GM12878 (cell line): ENCODE data around the gene ZSWIM7. TPM values are rescaled to one million over a fixed set of nuclear protein-coding genes. Genes with fewer than 3 reads are reported as not detected.

Experiments used
- ATAC-seq: fragments of 200-7000 bp; cut with Tn5 transposase; 3 replicates; pipeline ENCODE4 v1.9.1; 2020; ENCODE audit warnings: mild to moderate bottlenecking, moderate library complexity
- BruUV-seq: library from RNA; stranded (reverse); fragments of 400-500 nt; replicated peaks from 2 replicates; lab custom pipeline; 2021; lab: Mats Ljungman, UMichigan
- CTCF ChIA-PET: fragments of 300-600 bp; sonication (Branson Sonifier 250); formaldehyde crosslinking; extraction: SDS; loops from one replicate; lab custom pipeline; 2021; ENCODE audit warnings: inconsistent platforms; lab: Yijun Ruan, JAX
- POLR2A ChIA-PET: fragments of 350-600 bp; formaldehyde crosslinking; extraction: SDS; loops from one replicate; lab custom pipeline; 2021; ENCODE audit warnings: inconsistent platforms; lab: Charles Lee
- RAD21 ChIA-PET: fragments of 300-600 bp; sonication (Branson Sonifier 250); formaldehyde crosslinking; loops from one replicate; lab custom pipeline; 2023; ENCODE audit warnings: antibody characterized with exemption; ENCODE audit not compliant: unreplicated experiment; lab: Charles Lee
- SMC1A ChIA-PET: fragments of 300-600 bp; sonication (Branson Sonifier 250); formaldehyde crosslinking; loops from one replicate; lab custom pipeline; 2023; ENCODE audit not compliant: unreplicated experiment, uncharacterized antibody; lab: Charles Lee
- DNase-seq: peaks from one replicate; pipeline ENCODE4 v3.0.0-alpha.2; 2011; ENCODE audit warnings: low read depth, low spot score
- FAIRE-seq: peaks from 3 replicates; lab custom pipeline; 2011; peaks lifted over from hg19 to GRCh38; lab: Jason Lieb, UNC
- H2AFZ ChIP-seq: 2 replicates; pipeline ENCODE4 v1.6.0; 2011; ENCODE audit warnings: low read depth, low read length, control low read depth; ENCODE audit not compliant: control insufficient read depth
- H3K27ac ChIP-seq: 2 replicates; pipeline ENCODE4 v1.5.1; 2011; ENCODE audit warnings: control low read depth; ENCODE audit not compliant: control insufficient read depth, insufficient read depth
- H3K27me3 ChIP-seq, 2 experiments: replicated peaks in 1 of 2; 2 replicates each; pipeline versions ENCODE4 v1.6.0 to v1.6.1; 2011; ENCODE audit warnings: low read length in 1 of 2; ENCODE audit not compliant: control insufficient read depth in 2 of 2, insufficient read depth in 2 of 2
- H3K36me3 ChIP-seq, 2 experiments: 2 replicates each; pipeline ENCODE4 v1.5.1; 2011; ENCODE audit warnings: low read length in 1 of 2; ENCODE audit not compliant: control insufficient read depth in 2 of 2, insufficient read depth in 2 of 2
- H3K4me1 ChIP-seq: 2 replicates; pipeline ENCODE4 v1.6.1; 2011; ENCODE audit warnings: mild to moderate bottlenecking, low read length, moderate library complexity, mixed read lengths; ENCODE audit not compliant: control insufficient read depth, insufficient read depth
- H3K4me2 ChIP-seq: 2 replicates; pipeline ENCODE4 v1.6.0; 2011; ENCODE audit warnings: control low read depth; ENCODE audit not compliant: control insufficient read depth, insufficient read depth
- H3K4me3 ChIP-seq: fragments of 200-600 bp; sonication (generic); 2 replicates; pipeline ENCODE4 v1.5.1; 2016
- H3K79me2 ChIP-seq: 2 replicates; pipeline ENCODE4 v1.6.0; 2011; ENCODE audit warnings: low read length; ENCODE audit not compliant: control insufficient read depth, insufficient read depth
- H3K9ac ChIP-seq: 2 replicates; pipeline ENCODE4 v1.8.0; 2011; ENCODE audit warnings: low read length, control low read depth, mixed read lengths; ENCODE audit not compliant: control insufficient read depth, insufficient read depth
- H3K9me3 ChIP-seq: replicated peaks from 3 replicates; pipeline ENCODE4 v1.5.1; 2011; ENCODE audit warnings: mild to moderate bottlenecking, low read length; ENCODE audit not compliant: control insufficient read depth, insufficient read depth
- H4K20me1 ChIP-seq: 2 replicates; pipeline ENCODE4 v1.6.0; 2011; ENCODE audit not compliant: control insufficient read depth, insufficient read depth
- CBX3 ChIP-seq: fragments of 200-600 bp; sonication (generic); IDR thresholded peaks from 2 replicates; pipeline ENCODE4 v1.6.1; 2016; ENCODE audit warnings: low read depth, borderline replicate concordance
- EGR1 ChIP-seq, 2 experiments: IDR thresholded peaks; 1 replicate in 1 of 2; 2 replicates in 1 of 2; pipeline ENCODE4 v1.6.1; 2011 to 2012; ENCODE audit warnings: low read depth in 2 of 2, low read length in 2 of 2, borderline replicate concordance in 1 of 2, mild to moderate bottlenecking in 1 of 2, moderate library complexity in 1 of 2
- HDGF ChIP-seq: fragments of 450-650 bp; IDR thresholded peaks from 2 replicates; pipeline ENCODE4 v1.6.1; 2016; ENCODE audit warnings: antibody characterized with exemption
- IKZF1 ChIP-seq: fragments of 450-650 bp; conservative IDR thresholded peaks from 2 replicates; pipeline ENCODE4 v1.6.1; 2017; ENCODE audit warnings: antibody characterized with exemption, mild to moderate bottlenecking
- LARP7 ChIP-seq: fragments of 450-650 bp; IDR thresholded peaks from 2 replicates; pipeline ENCODE4 v1.6.1; 2017; ENCODE audit warnings: mild to moderate bottlenecking
- MXI1 ChIP-seq: fragments of 150-350 bp; IDR thresholded peaks from 2 replicates; pipeline ENCODE4 v1.6.1; 2011; ENCODE audit warnings: low read depth, mild to moderate bottlenecking, inconsistent platforms, low read length, improper control_type of control experiment
- POLR2AphosphoS2 ChIP-seq: IDR thresholded peaks from 2 replicates; pipeline ENCODE4 v1.6.1; 2011; ENCODE audit warnings: low read depth, mild to moderate bottlenecking, low read length, improper control_type of control experiment, moderate library complexity
- RELA ChIP-seq: fragments of 450-650 bp; IDR thresholded peaks from 2 replicates; pipeline ENCODE4 v1.8.0; 2014; ENCODE audit warnings: borderline replicate concordance; ENCODE audit not compliant: partially characterized antibody
- STAT1 ChIP-seq: fragments of 450-650 bp; conservative IDR thresholded peaks from 2 replicates; pipeline ENCODE4 v1.6.1; 2014; ENCODE audit warnings: antibody characterized with exemption, mild to moderate bottlenecking
- TCF3 ChIP-seq: IDR thresholded peaks from 2 replicates; pipeline ENCODE4 v1.6.1; 2012; ENCODE audit warnings: low read depth, mild to moderate bottlenecking, low read length, borderline replicate concordance; ENCODE audit not compliant: insufficient read depth
- ZNF384 ChIP-seq: IDR thresholded peaks from 2 replicates; pipeline ENCODE4 v1.6.1; 2012; ENCODE audit warnings: low read depth, mild to moderate bottlenecking, low read length, improper control_type of control experiment, borderline replicate concordance
- WGBS: methylation state at CpG from one replicate; pipeline ENCODE4 v1.1.6; 2016; ENCODE audit warnings: low lambda C conversion rate; ENCODE audit not compliant: insufficient replicate concordance, insufficient coverage; ENCODE audit errors: missing lambda C conversion rate; 5-methylcytosine and 5-hydroxymethylcytosine counted together
- in situ Hi-C: fragments of 300-500 bp; cut with MboI; formaldehyde crosslinking; loops from 9 replicates; pipeline ENCODE4 v1.14.3; 2018; ENCODE audit warnings: mixed read lengths
- intact Hi-C: fragments of 100-400 bp; cut with micrococcal nuclease; formaldehyde crosslinking; loops from one replicate; pipeline ENCODE4 v1.14.2; 2022; ENCODE audit not compliant: unreplicated experiment
- polyA plus RNA-seq, 11 experiments: library from polyadenylated mRNA; depleted of rRNA in 4 of 11; unstranded in 6 of 11; stranded (reverse) in 5 of 11; fragments of >200 nt; fragmentation: Nextera tagmentation in 4 of 11; fragmentation: Illumina TruSeq in 1 of 11; extraction: Ambion mirVana in 4 of 11; extraction: Trizol in 1 of 11; gene quantifications; 1 replicate in 1 of 11; 2 replicates in 10 of 11; pipeline versions ENCODE4 v1.2.1 to v1.2.3, GENCODE V29; 2011 to 2016; ENCODE audit warnings: inconsistent platforms in 2 of 11, missing spikeins in 2 of 11, low read depth in 1 of 11
- total RNA-seq, 4 experiments: library from RNA; depleted of rRNA in 3 of 4; stranded (reverse); fragments of >200 nt in 3 of 4; fragmentation: Illumina TruSeq in 1 of 4; extraction: Trizol in 1 of 4; gene quantifications; 2 replicates each; pipeline versions ENCODE4 v1.2.1 to v1.2.3, GENCODE V29; 2013 to 2021
- TF ChIP-seq, protein P1 (sequence below): IDR thresholded peaks from 2 replicates; pipeline ENCODE4 v1.6.1; 2011; ENCODE audit warnings: mild to moderate bottlenecking, low read depth, low read length, moderate library complexity; ENCODE audit not compliant: insufficient replicate concordance

Gene ZSWIM7
- total and polyA plus RNA-seq, 10 of the 15 experiments (the other 5 are each of a cell fraction or from before 2014, with no cell fraction given) = 7.0 to 26.6 (median 9.9) TPM

DNA sequence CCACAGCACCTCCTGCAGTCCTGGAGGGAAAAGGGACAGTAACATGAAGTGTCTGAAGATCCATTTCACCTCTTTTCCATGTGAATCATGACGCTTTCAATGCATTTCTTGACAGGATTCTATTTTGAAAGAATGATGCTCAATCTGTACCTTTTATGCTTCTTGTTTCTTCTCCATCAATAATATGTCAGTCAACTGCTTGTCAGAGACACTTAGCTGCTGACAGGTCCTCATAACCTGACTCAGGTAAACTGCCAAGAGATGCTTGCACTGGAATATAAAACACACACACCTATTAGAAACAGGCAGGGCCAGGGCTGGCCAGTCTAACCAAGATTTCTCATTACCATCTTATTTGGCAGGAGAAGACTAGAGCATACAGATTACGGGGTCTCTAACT lies 21.6 kb downstream of the ZSWIM7 start:
- no peak for ATAC-seq
- no peak overlapping the region for H3K9ac ChIP-seq
- no TSS peak for BruUV-seq
- DNase-seq = no peak
- SMC1A ChIA-PET = no interaction called here
- no peaks in the 10 kb centered on the region for H3K79me2 ChIP-seq
- H3K27ac ChIP-seq = no peak overlapping the region
- 89% methylated on average over 2 of the region's 2 CpGs for WGBS
- in situ Hi-C loops (loop anchor here (25.0 kb wide), 2 partner anchors 416 to 716 kb away; partner anchors contain the start of genes PMP22 and TVP23C), intact Hi-C loops (no loop called here)
- no peak overlapping the region for H3K4me2 ChIP-seq
- RAD21 ChIA-PET = no interaction called here
- H3K36me3 ChIP-seq = no peaks in the 10 kb centered on the region
- no peaks in the 10 kb centered on the region for H3K9me3 ChIP-seq
- CTCF ChIA-PET = no interaction called here
- H3K4me3 ChIP-seq = no peak overlapping the region
- POLR2A ChIA-PET = no interaction called here
- H4K20me1 ChIP-seq = no peaks in the 10 kb centered on the region
- H3K27me3 ChIP-seq = no peaks in the 10 kb centered on the region
- peaks cover 17% of the 10 kb centered on the region for H3K4me1 ChIP-seq
- no peak overlapping the region for H2AFZ ChIP-seq
- TF ChIP-seq POLR2AphosphoS2 = no peak
- TF ChIP-seq, protein P1, sequence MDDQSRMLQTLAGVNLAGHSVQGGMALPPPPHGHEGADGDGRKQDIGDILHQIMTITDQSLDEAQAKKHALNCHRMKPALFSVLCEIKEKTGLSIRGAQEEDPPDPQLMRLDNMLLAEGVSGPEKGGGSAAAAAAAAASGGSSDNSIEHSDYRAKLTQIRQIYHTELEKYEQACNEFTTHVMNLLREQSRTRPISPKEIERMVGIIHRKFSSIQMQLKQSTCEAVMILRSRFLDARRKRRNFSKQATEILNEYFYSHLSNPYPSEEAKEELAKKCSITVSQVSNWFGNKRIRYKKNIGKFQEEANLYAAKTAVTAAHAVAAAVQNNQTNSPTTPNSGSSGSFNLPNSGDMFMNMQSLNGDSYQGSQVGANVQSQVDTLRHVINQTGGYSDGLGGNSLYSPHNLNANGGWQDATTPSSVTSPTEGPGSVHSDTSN = no peak
- no peak for TF ChIP-seq HDGF
- TF ChIP-seq EGR1 (IDR thresholded peaks at IDR 0.05; ENCODE audit: borderline replicate concordance in 1 of 2, low read depth in 2 of 2, low read length in 2 of 2) = no peak
- no peak for TF ChIP-seq STAT1
- TF ChIP-seq LARP7 = no peak
- TF ChIP-seq TCF3 = no peak
- no peak for TF ChIP-seq MXI1
- no peak for TF ChIP-seq ZNF384
- no peak for TF ChIP-seq RELA
- no peak for TF ChIP-seq IKZF1
- no peak for TF ChIP-seq CBX3
- TF ChIP-seq, all 136 proteins: peak for 0
- no peak for FAIRE-seq
